H9 (cell line): ENCODE measurements around the gene RIMS1. TPM values are rescaled to one million over a fixed set of nuclear protein-coding genes. Genes with fewer than 3 reads are reported as not detected.

Experiments
- DNase-seq: peaks from one replicate; pipeline ENCODE4 v3.0.0-alpha.2; 2017
- H2AFZ ChIP-seq: one replicate; pipeline ENCODE4 v1.6.1; 2013; ENCODE audit warnings: mild to moderate bottlenecking, low read length, control low read depth, moderate library complexity
- H2AK5ac ChIP-seq: 2 replicates; pipeline ENCODE4 v1.6.1; 2013; ENCODE audit warnings: low read length, control low read depth, mixed read lengths; ENCODE audit not compliant: insufficient read length
- H2BK120ac ChIP-seq: one replicate; pipeline ENCODE4 v1.6.1; 2013; ENCODE audit warnings: low read depth, mild to moderate bottlenecking, low read length, control low read depth, inconsistent platforms; ENCODE audit not compliant: poor library complexity, severe bottlenecking
- H2BK12ac ChIP-seq: 2 replicates; pipeline ENCODE4 v1.6.1; 2013; ENCODE audit warnings: low read length, control low read depth, mixed read lengths, low read depth; ENCODE audit not compliant: insufficient read length
- H2BK15ac ChIP-seq: 2 replicates; pipeline ENCODE4 v1.6.1; 2013; ENCODE audit warnings: low read depth, low read length, control low read depth
- H2BK20ac ChIP-seq: one replicate; pipeline ENCODE4 v1.6.1; 2013; ENCODE audit warnings: low read depth, mild to moderate bottlenecking, low read length, control low read depth, inconsistent platforms; ENCODE audit not compliant: poor library complexity, severe bottlenecking
- H2BK5ac ChIP-seq: 2 replicates; pipeline ENCODE4 v1.6.1; 2013; ENCODE audit warnings: low read length, control low read depth, mixed read lengths; ENCODE audit not compliant: insufficient read length
- H3K14ac ChIP-seq: 2 replicates; pipeline ENCODE4 v1.6.1; 2013; ENCODE audit warnings: low read length, control low read depth; ENCODE audit not compliant: insufficient read depth
- H3K18ac ChIP-seq: 2 replicates; pipeline ENCODE4 v1.6.1; 2013; ENCODE audit warnings: low read depth, mild to moderate bottlenecking, mixed read lengths, low read length, control low read depth; ENCODE audit not compliant: insufficient read length
- H3K23ac ChIP-seq: 2 replicates; pipeline ENCODE4 v1.6.1; 2013; ENCODE audit warnings: low read length, control low read depth, mixed read lengths, low read depth; ENCODE audit not compliant: insufficient read length
- H3K23me2 ChIP-seq: 2 replicates; pipeline ENCODE4 v1.6.1; 2013; ENCODE audit warnings: low read depth, mild to moderate bottlenecking, mixed read lengths, low read length, control low read depth; ENCODE audit not compliant: insufficient read length, poor library complexity, severe bottlenecking
- H3K27ac ChIP-seq: 2 replicates; pipeline ENCODE4 v1.5.1; 2013; ENCODE audit warnings: low read length, control low read depth, mixed read lengths, low read depth; ENCODE audit not compliant: insufficient read length
- H3K27me3 ChIP-seq: 2 replicates; pipeline ENCODE4 v1.6.1; 2013; ENCODE audit warnings: low read length, control low read depth, inconsistent platforms; ENCODE audit not compliant: insufficient read depth
- H3K4ac ChIP-seq: 2 replicates; pipeline ENCODE4 v1.6.1; 2013; ENCODE audit warnings: low read depth, mild to moderate bottlenecking, control low read depth, inconsistent platforms, low read length, moderate library complexity
- H3K4me1 ChIP-seq: 2 replicates; pipeline ENCODE4 v1.6.1; 2013; ENCODE audit warnings: low read length, control low read depth, inconsistent platforms; ENCODE audit not compliant: insufficient read depth
- H3K4me2 ChIP-seq: 2 replicates; pipeline ENCODE4 v1.6.1; 2013; ENCODE audit warnings: low read length, control low read depth, mixed read lengths; ENCODE audit not compliant: insufficient read length, insufficient read depth
- H3K56ac ChIP-seq: 2 replicates; pipeline ENCODE4 v1.6.1; 2013; ENCODE audit warnings: low read depth, mild to moderate bottlenecking, mixed read lengths, low read length, control low read depth; ENCODE audit not compliant: insufficient read length
- H3K79me1 ChIP-seq: 2 replicates; pipeline ENCODE4 v1.6.1; 2013; ENCODE audit warnings: low read depth, mild to moderate bottlenecking, moderate library complexity, low read length, control low read depth, inconsistent platforms; ENCODE audit not compliant: insufficient read depth, poor library complexity, severe bottlenecking
- H3K79me2 ChIP-seq: 2 replicates; pipeline ENCODE4 v1.6.1; 2013; ENCODE audit warnings: low read length, control low read depth, inconsistent platforms; ENCODE audit not compliant: insufficient read depth
- H3K9ac ChIP-seq: 2 replicates; pipeline ENCODE4 v1.6.1; 2013; ENCODE audit warnings: low read length, control low read depth, mixed read lengths; ENCODE audit not compliant: insufficient read length; ENCODE audit errors: extremely low read depth
- H3K9me3 ChIP-seq: one replicate; pipeline ENCODE4 v1.6.1; 2013; ENCODE audit warnings: low read depth, low read length, inconsistent platforms; ENCODE audit not compliant: control insufficient read depth
- H3T11ph ChIP-seq: one replicate; pipeline ENCODE4 v1.6.1; 2013; ENCODE audit warnings: mild to moderate bottlenecking, low read length, control low read depth, inconsistent platforms
- H4K20me1 ChIP-seq: one replicate; pipeline ENCODE4 v1.6.1; 2013; ENCODE audit not compliant: control insufficient read depth, insufficient read length, insufficient read depth
- H4K5ac ChIP-seq: 2 replicates; pipeline ENCODE4 v1.6.1; 2013; ENCODE audit warnings: low read depth, mild to moderate bottlenecking, mixed read lengths, low read length, control low read depth; ENCODE audit not compliant: insufficient read length
- H4K8ac ChIP-seq: replicated peaks from 2 replicates; pipeline ENCODE4 v1.6.1; 2013; ENCODE audit warnings: low read length, control low read depth, mixed read lengths, low read depth; ENCODE audit not compliant: insufficient read length
- H4K91ac ChIP-seq: 2 replicates; pipeline ENCODE4 v1.6.1; 2013; ENCODE audit warnings: low read depth, mild to moderate bottlenecking, moderate library complexity, mixed read lengths, low read length, control low read depth; ENCODE audit not compliant: insufficient read length
- H3K27ac Mint-ChIP-seq, 3 experiments: 2 replicates in 2 of 3; 3 replicates in 1 of 3; pipeline ENCODE4 v1.8.0; 2020 to 2021; ENCODE audit warnings: mixed read lengths in 3 of 3, mild to moderate bottlenecking in 1 of 3, moderate library complexity in 1 of 3
- H3K27me3 Mint-ChIP-seq: 2 replicates; pipeline ENCODE4 v1.8.0; 2021; ENCODE audit warnings: low read depth, mild to moderate bottlenecking, moderate library complexity, mixed read lengths
- H3K36me3 Mint-ChIP-seq, 3 experiments: 2 replicates in 2 of 3; 3 replicates in 1 of 3; pipeline ENCODE4 v1.8.0; 2020 to 2021; ENCODE audit warnings: low read depth in 3 of 3, mixed read lengths in 3 of 3; ENCODE audit not compliant: insufficient read depth in 1 of 3
- H3K4me1 Mint-ChIP-seq, 2 experiments: 2 replicates each; pipeline ENCODE4 v1.8.0; 2020; ENCODE audit warnings: mixed read lengths in 2 of 2
- H3K4me3 Mint-ChIP-seq, 2 experiments: 2 replicates in 1 of 2; 3 replicates in 1 of 2; pipeline ENCODE4 v1.8.0; 2020 to 2021; ENCODE audit warnings: mild to moderate bottlenecking in 2 of 2, mixed read lengths in 2 of 2, moderate library complexity in 1 of 2
- H3K9me3 Mint-ChIP-seq, 2 experiments: 2 replicates in 1 of 2; 3 replicates in 1 of 2; pipeline ENCODE4 v1.8.0; 2020; ENCODE audit warnings: mild to moderate bottlenecking in 2 of 2, mixed read lengths in 2 of 2, moderate library complexity in 1 of 2
- CTCF ChIP-seq: fragments of 200-600 bp; sonication (generic); conservative IDR thresholded peaks from 3 replicates; pipeline ENCODE4 v1.8.0; 2021; ENCODE audit warnings: antibody characterized with exemption, mild to moderate bottlenecking
- WGBS: extraction: QIAGEN DNeasy Blood & Tissue Kit; methylation state at CpG from one replicate; pipeline ENCODE4 v1.1.7; 2013; ENCODE audit warnings: missing lambda C conversion rate, low lambda C conversion rate, mixed read lengths; ENCODE audit not compliant: insufficient read length; ENCODE audit errors: extremely low coverage; 5-methylcytosine and 5-hydroxymethylcytosine counted together
- total RNA-seq: library from RNA; stranded (reverse); gene quantifications from 2 replicates; pipeline ENCODE4 v1.2.1, GENCODE V29; 2021

Gene RIMS1
- total RNA-seq, 1 experiment from 2014 or later, result 0.83 TPM

GRCh38 chr6:72111611-72112010 lies 225.3 kb downstream of the RIMS1 start:
- Histone ChIP-seq H3K79me2 (no peaks in the 10 kb centered on the region), H3K79me1 (no peaks in the 10 kb centered on the region), H2BK5ac (no peak overlapping the region), H4K20me1 (no peaks in the 10 kb centered on the region), H3K4ac (no peak overlapping the region), H3K23ac (no peak overlapping the region), H4K8ac (no peak overlapping the region), H3K4me2 (no peak overlapping the region), H3K23me2 (no peaks in the 10 kb centered on the region), H3K4me1 (no peaks in the 10 kb centered on the region), H3K14ac (no peak overlapping the region), H3K9me3 (no peaks in the 10 kb centered on the region), H2BK120ac (no peak overlapping the region), H3T11ph (no peak overlapping the region), H2BK12ac (no peak overlapping the region), H3K9ac (no peak overlapping the region), H2AFZ (no peak overlapping the region), H4K91ac (no peak overlapping the region), H2BK20ac (no peak overlapping the region), H4K5ac (no peak overlapping the region), H3K18ac (no peak overlapping the region), H3K27me3 (no peaks in the 10 kb centered on the region), H2BK15ac (no peak overlapping the region), H2AK5ac (no peak overlapping the region), H3K56ac (no peak overlapping the region), H3K27ac (no peak overlapping the region)
- Mint-ChIP-seq H3K4me3 (no peak overlapping the region), H3K9me3 (no peaks in the 10 kb centered on the region; a peak in 1 of 5 replicates), H3K27me3 (no peaks in the 10 kb centered on the region), H3K36me3 (no peaks in the 10 kb centered on the region; a peak in 1 of 7 replicates), H3K27ac (no peak overlapping the region), H3K4me1 (0 out of 4 replicates have a peak, but pooled peaks cover 0 to 4% of the 10 kb centered on the region in 2 experiments)
- no CpG with 5 or more reads among the region's 2 CpGs for WGBS
- no peak for TF ChIP-seq CTCF
- no peak for DNase-seq
